Astrocyte (in vitro differentiated cells and primary cell): ENCODE results near the gene IGF2BP2.

Experiments used
- EZH2 ChIP-seq: IDR thresholded peaks from 2 replicates; pipeline ENCODE4 v1.6.1; 2012; ENCODE audit warnings: mild to moderate bottlenecking, low read length, inconsistent platforms; ENCODE audit not compliant: insufficient read depth
- TF ChIP-seq, protein P1 (sequence below): IDR thresholded peaks from 2 replicates; pipeline ENCODE4 v1.5.1; 2011; ENCODE audit warnings: low read depth, mild to moderate bottlenecking, inconsistent platforms, low read length, moderate library complexity; ENCODE audit not compliant: insufficient read depth

DNA sequence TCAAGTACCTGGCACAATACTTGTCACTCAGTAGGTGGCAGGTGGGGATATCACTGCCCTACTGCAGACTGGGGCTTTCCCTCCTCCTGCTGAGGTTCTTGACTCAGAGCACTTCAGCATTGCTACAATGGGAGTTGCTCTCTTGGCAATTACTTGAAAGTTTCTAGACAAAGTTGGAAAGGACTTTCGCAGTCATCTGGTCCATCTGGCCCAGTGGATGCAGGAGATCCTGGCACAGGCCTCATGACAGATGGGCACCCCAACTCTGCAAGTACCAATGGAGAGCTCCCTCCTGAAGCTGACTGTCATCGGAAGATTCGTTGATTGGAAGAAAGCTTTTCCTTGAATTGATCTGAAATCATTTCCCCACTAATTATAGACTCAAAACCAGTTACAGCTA is 19.2 kb upstream of the IGF2BP2 start:
- TF ChIP-seq, protein P1, sequence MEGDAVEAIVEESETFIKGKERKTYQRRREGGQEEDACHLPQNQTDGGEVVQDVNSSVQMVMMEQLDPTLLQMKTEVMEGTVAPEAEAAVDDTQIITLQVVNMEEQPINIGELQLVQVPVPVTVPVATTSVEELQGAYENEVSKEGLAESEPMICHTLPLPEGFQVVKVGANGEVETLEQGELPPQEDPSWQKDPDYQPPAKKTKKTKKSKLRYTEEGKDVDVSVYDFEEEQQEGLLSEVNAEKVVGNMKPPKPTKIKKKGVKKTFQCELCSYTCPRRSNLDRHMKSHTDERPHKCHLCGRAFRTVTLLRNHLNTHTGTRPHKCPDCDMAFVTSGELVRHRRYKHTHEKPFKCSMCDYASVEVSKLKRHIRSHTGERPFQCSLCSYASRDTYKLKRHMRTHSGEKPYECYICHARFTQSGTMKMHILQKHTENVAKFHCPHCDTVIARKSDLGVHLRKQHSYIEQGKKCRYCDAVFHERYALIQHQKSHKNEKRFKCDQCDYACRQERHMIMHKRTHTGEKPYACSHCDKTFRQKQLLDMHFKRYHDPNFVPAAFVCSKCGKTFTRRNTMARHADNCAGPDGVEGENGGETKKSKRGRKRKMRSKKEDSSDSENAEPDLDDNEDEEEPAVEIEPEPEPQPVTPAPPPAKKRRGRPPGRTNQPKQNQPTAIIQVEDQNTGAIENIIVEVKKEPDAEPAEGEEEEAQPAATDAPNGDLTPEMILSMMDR = no peak
- TF ChIP-seq EZH2 = no peak
